RPMI7951 (cell line): ENCODE measurements around the gene GIPC2. TPM values are rescaled to one million over a fixed set of nuclear protein-coding genes. Genes with fewer than 3 reads are reported as not detected.
"Not testable (repeated sequence)": the region's sequence is repeated elsewhere in the genome, so short reads cannot be mapped to it uniquely, and the experiment has no call there.

Experiments used
- DNase-seq: peaks from one replicate; pipeline ENCODE4 v3.0.0-alpha.2; 2012; ENCODE audit warnings: low read depth
- total RNA-seq: library from RNA; depleted of rRNA; stranded (reverse); fragments of >200 nt; shearing (Covaris generic); gene quantifications from 2 replicates; pipeline ENCODE4 v1.2.3, GENCODE V29; 2014

The GIPC2 gene
- total RNA-seq, 1 experiment from 2014 or later = under 0.01 TPM

DNA sequence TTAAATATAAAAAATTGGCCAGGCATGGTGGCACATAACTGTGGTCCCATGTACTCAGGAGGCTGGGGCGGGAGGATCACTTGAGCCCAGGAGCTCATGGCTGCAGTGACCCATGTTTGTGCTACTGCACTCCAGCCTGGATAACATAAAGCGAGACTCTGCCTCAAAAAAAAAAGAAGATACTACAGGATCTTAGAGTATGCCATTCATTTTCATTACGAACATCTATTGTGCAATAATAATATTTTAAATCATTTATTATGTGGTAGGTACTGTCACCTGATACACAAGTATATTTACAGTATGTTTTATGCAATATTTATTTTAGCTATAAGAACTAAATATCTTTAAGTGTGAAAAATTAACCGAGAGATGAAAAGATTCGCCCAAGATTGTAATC lies 9.3 kb upstream of the GIPC2 start:
- no peak for DNase-seq

DNA sequence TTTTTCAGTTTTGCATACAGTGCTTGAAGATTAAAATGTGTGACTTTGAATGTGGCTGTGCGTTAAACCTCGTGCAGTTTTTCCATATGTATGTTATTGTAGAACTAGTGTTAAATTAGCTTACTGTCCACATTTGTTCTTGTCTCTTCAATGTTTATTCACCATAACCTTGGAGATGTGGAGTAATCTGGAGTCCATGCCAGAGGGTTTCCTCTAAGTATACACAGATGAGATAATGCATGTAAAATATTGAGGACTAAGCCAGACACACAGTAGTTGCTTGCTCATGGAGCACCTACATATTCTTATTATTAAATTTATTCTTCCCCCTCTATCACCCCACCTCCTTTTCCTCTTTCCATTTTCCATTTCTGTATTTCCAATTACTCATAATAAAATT lies 7.7 kb upstream of the GIPC2 start:
- no peak for DNase-seq

DNA sequence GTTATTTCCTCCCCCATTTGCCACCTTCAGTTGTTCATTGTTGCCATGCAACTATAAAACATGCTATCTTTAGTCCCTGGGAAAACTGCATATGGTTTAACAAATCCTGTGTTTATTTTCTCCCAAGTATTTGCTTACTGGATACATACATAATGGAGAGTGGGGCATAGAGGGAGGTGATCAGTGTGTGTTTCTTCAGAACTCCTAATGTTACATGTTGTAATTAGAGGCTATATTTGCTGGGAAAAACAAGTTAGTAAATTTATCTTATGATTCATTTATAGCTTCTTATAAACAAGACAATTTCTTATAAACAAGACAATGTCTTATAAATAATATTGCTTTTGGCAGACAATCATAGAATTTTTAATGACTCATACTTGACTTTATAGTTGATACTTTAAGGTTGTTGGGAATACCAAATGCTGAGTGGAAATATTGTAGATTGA lies 7.3 kb upstream of the GIPC2 start:
- no peak for DNase-seq

DNA sequence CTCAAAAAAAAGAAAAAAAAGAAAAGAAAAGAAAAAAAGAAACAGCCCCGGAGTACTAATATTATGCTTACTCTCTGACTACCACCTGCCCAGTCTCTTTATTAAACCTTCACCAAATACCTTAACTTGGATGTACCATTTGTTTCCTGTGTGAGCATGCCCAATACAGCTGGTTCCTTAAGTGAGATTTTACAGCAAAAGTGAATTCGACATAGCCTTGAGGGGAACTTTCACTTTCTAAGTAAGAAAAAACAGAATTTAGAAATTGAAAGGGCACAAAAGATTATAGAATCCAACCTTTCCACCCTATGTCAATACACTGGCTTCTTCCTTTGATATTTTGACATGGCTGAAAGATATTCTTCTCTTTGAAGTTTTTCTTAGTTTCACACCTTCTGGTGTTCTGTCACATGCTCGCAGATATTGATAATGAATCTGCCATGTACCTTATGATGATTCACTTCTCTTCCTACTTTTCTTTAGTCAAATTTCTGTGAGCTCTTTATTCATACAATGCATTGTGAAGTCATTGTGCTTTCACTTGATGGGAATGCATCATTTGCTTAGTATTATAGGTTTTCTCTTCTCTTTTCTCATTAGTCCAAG lies 5.2 kb upstream of the GIPC2 start:
- DNase-seq = no peak

DNA sequence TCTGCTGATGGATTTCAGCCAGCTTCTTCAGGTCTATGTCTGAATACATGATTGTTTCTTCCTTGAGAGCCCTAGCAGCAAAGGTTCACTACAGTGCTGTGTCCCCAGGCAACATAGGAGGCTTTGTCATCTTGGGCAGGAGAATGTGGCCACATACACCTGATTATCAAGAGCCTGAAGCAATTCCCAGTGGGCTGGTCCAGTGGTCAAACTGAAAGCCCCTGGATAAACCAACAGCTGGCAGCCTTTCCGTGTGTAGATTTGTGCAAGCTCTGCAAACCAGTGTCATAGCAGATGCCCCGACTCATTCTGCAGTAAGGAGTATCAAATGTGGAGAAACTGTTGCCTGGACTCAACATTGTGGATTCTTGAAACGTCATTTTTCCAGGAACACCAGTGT lies 2.3 kb upstream of the GIPC2 start:
- peak; percentile 51 for DNase-seq

DNA sequence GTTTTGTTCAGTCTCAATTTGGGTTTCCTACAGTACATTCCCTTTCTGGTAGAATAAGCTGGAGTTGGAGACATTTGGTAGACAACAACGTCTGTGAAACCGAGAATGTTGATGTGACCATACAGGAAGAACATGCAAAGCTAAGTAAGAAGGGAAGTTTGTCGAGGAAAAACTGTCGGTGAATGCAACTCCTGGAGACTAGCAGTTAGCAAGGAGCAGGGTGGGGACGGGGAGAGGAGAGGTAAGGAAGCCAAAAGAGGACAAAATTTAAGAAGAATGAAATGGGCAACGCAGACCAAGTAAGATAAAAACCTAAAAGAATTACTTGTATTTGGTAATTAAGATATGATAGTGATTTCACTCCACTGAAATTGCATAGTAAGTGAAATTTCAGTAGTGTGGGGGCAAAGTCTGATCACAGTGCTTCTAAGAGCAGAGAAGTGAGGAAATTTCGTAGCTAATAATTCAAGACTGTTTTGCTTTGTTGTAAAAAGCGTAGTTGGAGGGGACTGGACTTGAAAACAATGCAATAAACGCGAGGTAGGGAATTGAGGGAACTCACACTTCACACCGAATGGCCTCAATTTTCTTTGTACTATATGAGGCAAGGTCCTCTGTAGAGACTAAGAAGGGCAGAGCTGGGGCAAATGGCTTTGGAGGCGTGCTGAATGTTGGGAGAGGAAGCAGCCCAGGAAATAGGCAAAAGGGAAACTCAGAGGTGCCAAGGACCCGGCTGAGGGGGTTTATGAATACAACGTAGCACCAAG lies 787 bp upstream of the GIPC2 start:
- DNase-seq = no peak

DNA sequence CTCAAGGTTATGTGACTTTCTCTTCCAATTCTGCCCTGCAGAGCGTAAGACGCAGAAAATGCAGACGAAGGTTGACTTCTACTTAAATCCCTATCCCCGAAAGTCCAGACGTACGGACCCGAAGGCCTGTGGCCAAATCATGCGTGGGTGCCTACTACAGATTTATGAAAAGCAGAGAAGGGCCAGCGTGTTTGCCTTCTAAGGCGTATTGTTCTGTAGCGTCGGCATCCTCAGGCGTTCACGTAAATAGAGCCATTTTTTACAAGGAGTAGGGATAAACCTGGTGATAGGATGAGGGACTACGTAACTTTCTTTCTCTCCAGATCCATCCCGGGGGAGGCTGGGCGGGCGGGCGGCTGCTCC lies 222 bp upstream of the GIPC2 start:
- DNase-seq = no peak

DNA sequence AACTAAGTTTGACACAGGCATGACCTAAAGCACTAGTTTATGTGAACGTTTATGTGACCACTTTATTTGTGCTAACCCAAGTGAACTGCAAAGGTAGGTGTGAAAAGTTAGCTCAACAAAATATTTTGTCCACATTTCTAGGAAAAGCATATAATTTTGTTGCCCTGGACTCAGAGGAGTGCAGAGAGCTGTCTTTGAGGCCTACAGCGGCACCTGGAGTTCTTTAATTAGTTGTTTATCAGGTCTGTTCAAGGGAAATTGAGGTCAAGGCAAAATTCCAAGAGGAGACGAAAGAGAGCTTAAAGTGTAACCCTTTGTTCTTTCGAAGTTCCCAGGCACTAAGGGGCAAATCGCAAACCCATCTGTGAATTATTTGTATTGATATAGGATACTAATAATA lies 1.3 kb downstream of the GIPC2 start:
- no peak for DNase-seq

DNA sequence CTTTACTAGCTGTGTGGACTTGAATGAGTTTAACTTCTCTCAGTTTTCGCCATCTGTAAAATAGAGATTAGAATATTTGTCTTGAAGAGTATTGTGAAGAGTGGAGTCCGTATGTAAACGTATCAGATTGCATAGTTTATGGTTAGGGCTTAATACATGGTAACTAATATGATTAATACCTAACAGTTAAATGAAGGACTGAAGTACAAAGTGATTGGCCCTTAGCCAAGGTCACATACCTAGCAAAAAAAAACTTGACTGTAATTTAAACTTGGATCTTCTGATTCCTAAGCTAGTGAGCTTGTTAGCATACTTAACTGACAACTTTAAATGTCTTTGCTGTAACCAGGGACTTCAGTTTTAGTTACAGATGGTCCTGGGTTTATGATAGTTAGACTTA lies 1.9 kb downstream of the GIPC2 start:
- no peak for DNase-seq

DNA sequence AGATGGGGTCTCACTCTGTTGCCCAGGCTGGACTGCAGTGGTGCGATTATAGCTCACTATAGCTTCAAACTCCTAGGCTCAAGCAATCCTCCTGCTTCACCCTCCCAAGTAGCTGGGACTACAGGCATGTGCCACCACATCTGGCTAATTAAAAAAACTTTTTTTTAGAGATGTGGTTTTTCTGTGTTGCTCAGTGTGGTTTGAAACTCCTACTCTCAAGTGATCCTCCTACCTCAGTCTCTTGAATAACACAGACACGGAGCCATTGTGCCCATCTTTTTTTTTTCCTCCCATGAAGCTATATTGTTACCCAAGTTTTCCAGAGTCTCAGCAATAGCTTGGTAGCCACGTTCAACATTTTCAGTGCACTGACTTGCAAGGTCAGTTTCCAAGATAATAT lies 2.7 kb downstream of the GIPC2 start:
- peak; percentile 39 for DNase-seq

DNA sequence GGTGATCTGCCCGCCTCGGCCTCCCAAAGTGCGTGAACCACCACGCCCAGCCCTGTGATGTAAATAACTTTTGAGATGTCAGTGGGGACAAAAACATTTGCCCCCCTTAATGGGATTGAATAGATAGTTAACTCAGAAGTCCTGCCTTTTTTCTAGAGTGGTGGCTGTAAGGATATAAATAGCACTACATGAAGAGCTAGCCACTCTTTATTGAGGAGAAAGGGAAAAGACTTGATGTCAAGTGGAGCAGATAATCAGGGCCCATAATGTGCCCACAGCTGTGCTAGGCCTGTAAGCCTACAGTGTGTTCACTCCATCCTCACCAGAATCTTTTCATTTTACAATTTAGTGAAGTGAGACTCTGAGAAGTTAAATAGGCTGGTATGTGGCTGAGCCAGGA lies 3.6 kb downstream of the GIPC2 start:
- no peak for DNase-seq

DNA sequence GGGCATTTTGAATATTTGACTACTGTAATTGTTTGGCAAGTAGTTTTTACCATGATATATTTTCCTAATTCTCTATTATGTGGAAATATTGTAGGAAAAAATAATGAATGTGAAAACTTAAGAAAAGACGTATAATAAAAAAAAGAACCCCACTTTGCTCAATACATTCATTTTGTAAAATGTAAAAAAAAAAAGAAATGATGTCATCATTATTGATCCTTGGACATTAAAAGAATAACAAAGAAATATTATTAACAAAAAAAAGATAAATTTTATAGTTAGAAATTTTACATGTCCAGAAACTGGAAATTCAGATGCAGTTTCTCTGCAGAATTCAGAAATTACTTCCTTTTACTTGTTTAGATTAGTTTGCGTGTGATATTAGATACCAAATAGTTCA lies 5.2 kb downstream of the GIPC2 start:
- no peak for DNase-seq

DNA sequence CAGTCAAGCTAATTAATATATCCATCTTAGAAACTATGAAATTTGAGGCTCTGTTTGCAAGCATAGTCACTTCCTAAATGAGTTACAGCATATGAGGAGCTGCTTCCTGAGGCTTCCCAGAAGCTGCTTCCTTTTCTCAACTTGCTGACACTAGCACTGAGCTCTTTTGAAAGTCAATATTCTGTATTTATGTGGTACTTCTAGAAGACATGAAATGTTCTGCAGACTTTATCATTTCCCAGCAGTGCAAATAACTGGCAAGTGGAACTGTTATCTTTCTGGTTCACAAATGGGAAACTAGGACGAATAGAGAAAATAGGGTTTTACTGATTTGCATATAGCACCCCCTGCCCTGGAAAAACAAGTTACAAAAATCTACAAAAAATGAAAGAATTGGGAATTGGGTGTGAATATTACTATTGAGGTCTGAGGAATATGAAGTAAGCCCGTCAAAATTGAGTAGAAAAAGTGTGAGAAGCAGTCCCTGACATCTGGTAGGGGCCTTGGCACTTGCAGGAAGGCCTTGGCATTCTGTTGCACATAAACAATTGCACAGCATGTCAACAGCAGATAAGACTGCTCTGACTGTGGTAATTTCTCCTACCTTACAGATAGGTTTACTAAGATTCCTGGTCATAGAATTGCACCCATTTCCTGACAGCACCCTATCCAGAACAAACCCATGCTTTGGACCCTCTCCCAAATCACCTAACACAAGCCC lies 7.1 kb downstream of the GIPC2 start:
- no peak for DNase-seq

DNA sequence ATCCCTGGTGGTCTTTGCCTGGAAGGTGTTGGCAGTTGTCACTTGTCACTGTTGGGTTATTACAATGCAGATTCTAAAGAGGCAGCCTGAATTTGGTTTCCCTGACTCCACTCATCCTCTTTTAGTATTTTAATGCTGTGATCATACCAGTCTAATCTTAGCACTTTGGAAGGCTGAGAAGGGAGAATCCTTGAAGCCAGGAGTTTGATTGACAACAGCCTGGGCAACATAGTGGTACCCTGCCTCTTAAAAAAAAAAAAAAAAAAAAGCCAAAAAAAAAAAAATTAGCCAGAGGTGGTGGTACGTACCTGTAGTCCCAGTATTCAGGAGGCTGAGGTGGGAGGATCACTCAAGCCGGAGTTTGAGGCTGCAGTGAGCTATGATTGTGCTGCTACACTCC lies 7.7 kb downstream of the GIPC2 start:
- no peak for DNase-seq

DNA sequence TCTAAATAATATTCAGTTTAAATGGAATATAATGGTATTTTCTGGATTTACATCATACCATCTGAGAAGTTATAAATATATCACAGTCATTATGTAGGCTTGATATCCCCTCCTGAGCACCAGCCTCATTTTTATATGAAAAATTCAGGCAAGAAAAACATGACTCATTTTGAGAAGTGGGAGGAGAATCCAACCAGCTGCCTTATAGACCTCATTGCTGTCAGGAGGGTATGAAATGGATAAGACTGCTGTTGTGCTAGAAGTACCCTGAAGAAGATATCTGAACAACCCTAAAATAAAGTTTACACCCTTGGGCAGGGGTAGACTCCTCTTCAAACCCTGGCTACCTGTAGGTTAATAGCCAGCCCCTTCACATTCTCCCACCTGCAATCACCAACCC lies 8.8 kb downstream of the GIPC2 start:
- no peak for DNase-seq

DNA sequence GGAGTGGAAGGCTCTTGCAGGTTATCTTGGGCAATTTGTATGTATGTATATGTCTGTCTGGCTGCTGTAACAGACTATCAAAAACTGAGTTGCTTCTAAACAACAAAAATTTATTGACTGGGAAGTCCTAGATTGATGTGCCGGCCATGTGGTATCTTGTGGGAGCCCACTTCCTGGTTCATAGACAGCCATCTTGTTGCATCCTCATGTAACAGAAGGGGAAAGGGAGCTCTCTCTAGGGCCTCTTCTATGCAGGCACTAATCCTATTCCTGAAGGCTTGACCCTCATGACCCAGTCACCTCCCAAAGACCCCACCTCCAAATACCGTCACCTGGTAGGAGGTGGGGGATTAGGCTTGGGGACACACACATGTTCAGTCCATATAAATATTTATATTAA lies 9.2 kb downstream of the GIPC2 start:
- no peak for DNase-seq

DNA sequence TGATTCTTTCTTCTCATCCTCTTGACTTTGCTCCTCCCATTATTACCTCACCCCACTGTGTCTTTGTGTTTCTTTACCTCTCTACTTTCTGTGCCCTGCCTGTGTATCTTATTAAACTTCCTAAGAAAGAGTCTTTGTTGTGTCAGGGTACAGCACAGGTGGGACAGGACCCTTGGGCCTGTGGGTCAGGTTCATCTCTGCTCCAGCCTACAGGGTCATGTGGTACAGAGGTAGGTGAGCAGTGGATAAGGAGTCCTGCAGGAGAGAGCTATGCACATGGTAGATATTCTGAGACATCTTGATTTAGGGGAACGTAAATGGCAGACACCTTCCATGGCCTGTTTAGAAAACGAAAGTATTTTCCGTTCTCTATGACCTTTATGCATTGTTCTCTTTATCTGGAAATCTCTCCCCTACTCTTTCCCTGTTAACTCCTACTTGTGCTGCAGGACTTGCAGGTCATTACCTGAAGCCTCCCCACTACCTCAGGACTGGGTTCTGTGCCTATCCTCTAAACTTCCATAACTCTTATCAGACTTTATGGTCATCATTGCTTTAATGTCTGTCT lies 9.9 kb downstream of the GIPC2 start:
- no peak for DNase-seq

DNA sequence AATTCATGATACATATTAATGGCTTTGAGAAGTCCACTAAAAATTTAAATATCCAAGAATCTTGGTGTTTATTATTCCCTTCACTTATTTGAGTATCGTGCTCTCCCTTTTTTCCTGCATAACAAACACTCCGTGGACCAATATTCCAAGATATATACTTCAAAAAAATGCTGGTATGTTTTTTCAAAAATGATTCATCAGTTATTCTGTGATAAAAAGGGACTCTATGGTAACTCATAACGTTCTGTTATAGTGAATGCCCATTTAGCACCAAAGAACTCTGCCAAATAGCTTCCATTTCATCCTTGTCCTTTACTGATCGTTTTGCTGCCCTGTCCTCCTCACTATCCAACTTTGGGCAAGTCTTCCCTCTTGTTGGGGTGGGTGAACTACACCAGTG lies 12.9 kb downstream of the GIPC2 start:
- no peak for DNase-seq

DNA sequence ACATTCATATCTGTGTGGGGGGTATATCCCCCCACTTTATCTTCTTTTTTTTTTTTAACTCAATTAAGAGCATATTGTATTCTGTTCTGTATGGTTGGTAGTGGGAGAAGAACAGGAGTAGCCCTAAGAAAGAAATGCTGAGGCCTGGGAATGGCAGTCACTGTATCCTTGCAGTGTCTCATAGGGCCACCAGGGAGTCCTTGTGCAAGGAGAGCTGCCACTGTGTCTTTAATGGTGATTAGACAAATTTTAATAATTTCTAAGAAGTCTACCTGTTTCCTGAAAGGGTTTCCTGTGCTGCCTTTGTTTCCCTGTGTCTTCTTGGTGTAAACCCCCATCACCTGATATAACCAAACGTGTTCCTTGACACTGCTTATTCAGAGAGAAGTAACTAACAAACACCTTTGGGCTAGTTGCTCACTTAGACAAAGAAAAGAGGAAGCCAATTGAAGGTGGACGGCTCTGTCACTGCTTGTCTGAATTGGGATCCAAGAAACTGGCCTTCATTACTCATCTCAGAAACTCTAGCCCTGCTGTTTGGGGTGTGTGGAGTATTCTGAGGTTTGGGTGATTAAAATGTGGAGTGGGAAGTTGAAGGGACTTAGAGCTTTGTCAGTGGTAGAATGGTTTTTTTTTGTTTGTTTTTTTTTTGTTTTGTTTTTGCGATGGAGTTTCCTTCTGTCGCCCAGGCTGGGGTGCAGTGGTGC lies 15.2 kb downstream of the GIPC2 start:
- DNase-seq = no peak

DNA sequence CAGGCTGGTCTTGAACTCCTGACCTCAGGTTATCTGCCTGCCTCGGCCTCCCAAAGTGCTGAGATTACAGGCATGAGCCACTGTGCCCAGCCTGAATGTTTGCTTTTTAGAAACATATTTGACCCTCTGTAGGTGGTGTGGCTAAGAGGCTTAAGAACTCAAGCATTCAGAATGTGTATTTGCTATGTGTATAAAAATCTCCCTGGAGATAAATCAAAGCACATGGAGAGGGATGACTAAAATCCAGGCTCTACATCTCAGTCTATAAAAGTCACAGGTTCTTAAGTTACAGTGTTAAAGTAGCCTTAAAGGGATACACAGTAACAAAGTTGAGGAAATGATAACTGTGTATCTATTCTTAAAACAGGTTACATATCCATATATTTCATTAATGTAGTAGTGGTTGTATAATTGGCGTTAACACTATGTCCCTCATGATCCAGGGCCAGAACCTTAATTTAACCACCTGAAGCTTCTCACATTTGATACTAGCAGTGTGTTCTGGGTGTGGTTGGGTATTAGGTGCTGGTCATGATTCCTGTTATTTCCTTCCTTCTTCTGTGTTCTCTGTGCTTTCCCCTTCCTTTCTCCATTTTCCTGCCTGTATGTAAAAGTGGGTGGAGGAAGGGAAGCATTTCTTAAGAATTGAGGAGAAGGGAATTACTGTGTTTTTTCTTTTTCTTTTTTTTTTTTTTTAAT lies 16.2 kb downstream of the GIPC2 start:
- DNase-seq = peak; percentile 56

DNA sequence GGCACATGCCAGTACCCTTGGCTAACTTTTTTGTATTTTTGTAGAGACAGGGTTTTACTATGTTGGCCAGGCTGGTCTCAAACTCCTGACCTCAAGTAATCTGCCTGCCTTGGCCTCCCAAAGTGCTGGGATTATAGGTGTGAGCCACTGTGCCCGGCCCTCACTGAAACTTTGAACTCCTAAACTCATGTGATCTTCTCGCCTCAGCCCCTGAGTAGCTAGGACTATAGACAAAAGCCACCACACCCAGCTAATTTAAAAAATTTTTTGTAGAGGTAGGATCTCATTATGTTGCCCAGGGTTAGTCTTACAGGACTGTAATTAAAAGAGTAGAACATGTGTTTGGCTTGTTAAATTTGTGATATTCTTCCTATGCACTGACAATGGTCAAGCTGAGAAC lies 19.1 kb downstream of the GIPC2 start:
- not testable (repeated sequence) for DNase-seq
